H1 (cell line): ENCODE data around the gene EVC2.

ENCODE experiments used
- CHD2 ChIP-seq: IDR thresholded peaks from 2 replicates; pipeline ENCODE4 v1.6.1; 2012; ENCODE audit warnings: low read length, improper control_type of control experiment
- CREB1 ChIP-seq: IDR thresholded peaks from 2 replicates; pipeline ENCODE4 v1.6.1; 2012; ENCODE audit warnings: inconsistent platforms
- CTCF ChIP-seq, 3 experiments: IDR thresholded peaks; 1 replicate in 2 of 3; 2 replicates in 1 of 3; pipeline versions ENCODE4 v1.5.1 to v1.6.1; 2011; ENCODE audit warnings: low read length in 3 of 3, mild to moderate bottlenecking in 3 of 3, inconsistent platforms in 2 of 3, low read depth in 1 of 3, moderate library complexity in 1 of 3; ENCODE audit not compliant: insufficient read depth in 1 of 3; ENCODE audit errors: control extremely low read depth in 1 of 3
- EP300 ChIP-seq, 2 experiments: IDR thresholded peaks; 1 replicate in 1 of 2; 2 replicates in 1 of 2; pipeline ENCODE4 v1.6.1; 2011 to 2012; ENCODE audit warnings: low read depth in 2 of 2, low read length in 2 of 2, mild to moderate bottlenecking in 2 of 2, borderline replicate concordance in 1 of 2, inconsistent platforms in 1 of 2, moderate library complexity in 1 of 2
- EZH2 ChIP-seq: fragments of 200-600 bp; sonication (generic); IDR thresholded peaks from 2 replicates; pipeline ENCODE4 v1.7.1; 2012; ENCODE audit warnings: low read depth, mild to moderate bottlenecking, moderate library complexity, low read length, inconsistent platforms; ENCODE audit not compliant: severe bottlenecking
- GABPA ChIP-seq: IDR thresholded peaks from 2 replicates; pipeline ENCODE4 v1.6.1; 2011; ENCODE audit warnings: mild to moderate bottlenecking, low read length, moderate library complexity, borderline replicate concordance; ENCODE audit not compliant: insufficient read depth
- MAFK ChIP-seq: IDR thresholded peaks from 2 replicates; pipeline ENCODE4 v1.6.1; 2012; ENCODE audit warnings: low read depth, mild to moderate bottlenecking, improper control_type of control experiment, low read length
- MAX ChIP-seq: IDR thresholded peaks from 2 replicates; pipeline ENCODE4 v1.6.1; 2012; ENCODE audit warnings: inconsistent platforms
- POLR2AphosphoS5 ChIP-seq: IDR thresholded peaks from 2 replicates; pipeline ENCODE4 v1.6.1; 2011; ENCODE audit warnings: low read depth, low read length
- RFX5 ChIP-seq: IDR thresholded peaks from 2 replicates; pipeline ENCODE4 v1.6.1; 2011; ENCODE audit warnings: low read depth, low read length, improper control_type of control experiment, borderline replicate concordance
- SAP30 ChIP-seq: fragments of 300-600 bp; sonication (generic); IDR thresholded peaks from 2 replicates; pipeline ENCODE4 v1.7.1; 2012; ENCODE audit warnings: low read length, moderate library complexity, mild to moderate bottlenecking, inconsistent platforms; ENCODE audit not compliant: insufficient read depth, insufficient replicate concordance
- SP1 ChIP-seq: IDR thresholded peaks from 2 replicates; pipeline ENCODE4 v1.6.1; 2011; ENCODE audit warnings: low read depth, low read length
- SRF ChIP-seq: IDR thresholded peaks from 2 replicates; pipeline ENCODE4 v1.6.1; 2011; ENCODE audit warnings: mild to moderate bottlenecking, low read depth, low read length, moderate library complexity
- TCF12 ChIP-seq: IDR thresholded peaks from 2 replicates; pipeline ENCODE4 v1.6.1; 2011; ENCODE audit warnings: low read depth, mild to moderate bottlenecking, low read length

DNA sequence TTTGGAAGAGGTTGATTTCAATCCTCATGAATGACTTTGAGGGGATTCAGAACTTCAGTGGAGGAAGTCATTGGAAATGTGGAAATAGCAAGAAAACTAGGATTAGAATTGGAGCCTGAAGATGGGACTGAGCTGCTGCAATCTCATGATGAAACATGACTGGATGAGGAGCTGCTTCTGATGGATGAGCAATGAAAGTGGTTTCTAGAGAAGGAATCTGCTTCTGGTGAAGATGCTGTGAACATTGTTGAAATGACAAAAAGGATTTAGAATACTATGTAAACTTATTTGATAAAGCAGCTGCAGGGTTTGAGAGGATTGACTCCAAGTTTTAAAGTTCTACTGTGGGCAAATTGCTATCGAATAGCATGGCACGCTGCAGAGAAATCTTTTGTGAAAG, 29.7 kb upstream of the EVC2 start:
- TF ChIP-seq SP1 (no peak), EZH2 (no peak), EP300 (IDR thresholded peaks at IDR 0.05; ENCODE audit: borderline replicate concordance in 1 of 2, low read depth in 2 of 2, low read length in 2 of 2) (no peak), CREB1 (no peak), MAX (no peak), MAFK (no peak), CTCF (IDR thresholded peaks at IDR 0.05; ENCODE audit: control extremely low read depth in 1 of 3, insufficient read depth in 1 of 3, low read depth in 1 of 3, low read length in 3 of 3) (no peak), SRF (no peak), RFX5 (no peak), SAP30 (no peak), GABPA (no peak), POLR2AphosphoS5 (no peak), CHD2 (no peak), TCF12 (no peak)
